ENCODE results near the gene CAMK1. TPM values are rescaled to one million over a fixed set of nuclear protein-coding genes. Genes with fewer than 3 reads are reported as not detected.
A peak's percentile ranks its signal among the peaks of the same experiment; 100 is the strongest.

CAMK1 gene
- total and polyA plus RNA-seq, 4 donors = 13.8 to 20.1 (median 16.7) TPM

DNA sequence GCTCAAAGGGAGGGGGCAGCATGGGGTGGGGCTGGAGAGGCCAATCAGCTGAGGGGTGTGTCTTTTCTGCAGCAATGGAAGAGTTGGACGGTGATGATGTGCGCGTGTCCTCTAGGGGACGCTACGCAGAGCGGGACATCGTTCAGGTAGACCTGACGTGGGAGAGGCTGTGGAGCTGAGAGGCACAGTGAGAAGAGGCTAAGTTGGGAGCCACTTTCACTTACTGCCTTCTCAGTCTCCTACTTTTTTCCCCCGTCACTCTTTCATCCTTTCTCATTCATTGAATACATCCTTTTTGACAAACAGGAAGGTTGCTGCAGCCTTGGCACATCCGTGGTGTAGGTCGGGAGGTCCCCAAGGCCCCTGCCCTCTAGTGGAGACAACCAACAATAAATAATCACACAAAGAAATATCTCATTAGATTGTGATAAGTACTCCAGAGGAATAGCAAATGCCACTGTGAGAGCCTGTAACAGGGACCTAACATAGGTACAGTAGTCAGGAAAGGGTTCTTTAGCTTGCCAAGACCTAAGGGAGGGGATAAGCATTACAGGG is 42.6 kb downstream of the CAMK1 start:
- Histone ChIP-seq H3K4me1 (ENCODE audit: control insufficient read depth in 4 of 4, insufficient read depth in 4 of 4, low read length in 3 of 4) (peaks cover 0 to 6% (median 2%) of the 10 kb centered on the region in 4 donors), H3K27ac (ENCODE audit: low read depth in 1 of 2, low read length in 2 of 2) (no peak overlapping the region), H3K36me3 (ENCODE audit: control insufficient read depth in 4 of 4, insufficient read depth in 3 of 4, low read depth in 1 of 4, low read length in 3 of 4) (no peaks in the 10 kb centered on the region), H3K9me3 (ENCODE audit: control insufficient read depth in 4 of 4, low read length in 3 of 4) (no peaks in the 10 kb centered on the region), H3K27me3 (ENCODE audit: control insufficient read depth in 4 of 4, insufficient read depth in 4 of 4, low read length in 3 of 4) (no peaks in the 10 kb centered on the region), H3K4me3 (ENCODE audit: low read depth in 1 of 3, low read length in 3 of 3) (no peak overlapping the region), H3K9ac (ENCODE audit: low read depth in 1 of 2, low read length in 2 of 2) (no peak overlapping the region)
- 14% methylated on average over 11 of the region's 11 CpGs for WGBS
- no peak for DNase-seq (ENCODE audit: low spot score)
- no peak for TF ChIP-seq MAX (IDR thresholded peaks at IDR 0.05)
- TF ChIP-seq HNF4A (conservative IDR thresholded peaks at IDR 0.05) = no peak
- no peak for TF ChIP-seq TAF1 (conservative IDR thresholded peaks at IDR 0.05)
- TF ChIP-seq RAD21 (IDR thresholded peaks at IDR 0.05) = peak; percentile 16 to 63
- no peak for TF ChIP-seq JUND (IDR thresholded peaks at IDR 0.05)
- no peak for TF ChIP-seq SP1 (IDR thresholded peaks at IDR 0.05)

DNA sequence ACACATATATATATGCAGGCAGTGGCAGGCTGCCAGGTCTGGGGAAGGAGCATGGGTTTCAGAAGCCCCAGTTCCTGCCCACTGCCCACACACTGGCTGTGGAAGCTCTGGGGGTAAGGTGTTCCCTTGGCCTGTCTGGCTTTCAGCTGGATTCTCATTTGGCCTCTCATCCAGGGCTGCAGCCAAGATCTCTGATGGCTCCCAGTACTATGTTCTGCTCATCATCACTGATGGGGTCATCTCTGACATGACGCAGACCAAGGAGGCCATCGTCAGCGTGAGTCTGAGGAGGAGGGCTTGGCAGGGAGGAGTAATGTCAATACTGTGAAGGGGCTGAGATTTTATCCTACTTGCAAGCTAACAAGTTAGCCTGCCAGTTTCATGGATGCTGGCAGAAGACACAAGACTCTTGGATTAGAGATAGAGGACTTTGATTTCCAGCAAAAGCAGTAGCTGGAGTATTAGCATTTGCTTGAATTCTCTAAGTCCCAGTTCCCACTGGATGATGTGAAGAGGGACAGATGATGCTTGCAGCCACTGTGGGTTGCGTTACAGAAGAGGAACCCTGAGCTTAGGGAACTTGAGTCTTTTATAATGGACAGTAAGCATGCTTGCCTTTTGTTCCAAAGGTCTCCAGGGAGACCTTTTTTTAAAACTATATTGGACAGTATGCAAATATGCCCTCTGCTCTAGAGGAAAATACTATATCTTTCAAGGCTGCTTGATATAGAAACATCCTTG is 43.8 kb downstream of the CAMK1 start:
- H3K27me3 ChIP-seq (ENCODE audit: control insufficient read depth in 4 of 4, insufficient read depth in 4 of 4, low read length in 3 of 4) = no peaks in the 10 kb centered on the region
- TF ChIP-seq GABPA (IDR thresholded peaks at IDR 0.05 in 1 of 2, conservative IDR thresholded peaks at IDR 0.05 in 1 of 2) = no peak
- no peak for TF ChIP-seq TAF1 (conservative IDR thresholded peaks at IDR 0.05)
- no peak for TF ChIP-seq HNF4G (IDR thresholded peaks at IDR 0.05)
- no peak for TF ChIP-seq FOXA1 (IDR thresholded peaks at IDR 0.05)
- no peak for TF ChIP-seq RXRA (IDR thresholded peaks at IDR 0.05)
- no peak for TF ChIP-seq FOXA2 (IDR thresholded peaks at IDR 0.05)
- TF ChIP-seq NR2F2 (IDR thresholded peaks at IDR 0.05) = no peak
- no peak for TF ChIP-seq RAD21 (IDR thresholded peaks at IDR 0.05)
- H3K9me3 ChIP-seq (ENCODE audit: control insufficient read depth in 4 of 4, low read length in 3 of 4) = no peaks in the 10 kb centered on the region
- WGBS = 86% methylated on average over 4 of the region's 4 CpGs
- no peak overlapping the region for H3K27ac ChIP-seq (ENCODE audit: low read depth in 1 of 2, low read length in 2 of 2)
- H3K36me3 ChIP-seq (ENCODE audit: control insufficient read depth in 4 of 4, insufficient read depth in 3 of 4, low read depth in 1 of 4, low read length in 3 of 4) = no peaks in the 10 kb centered on the region
- peaks cover 0 to 5% (median 2%) of the 10 kb centered on the region in 4 donors for H3K4me1 ChIP-seq (ENCODE audit: control insufficient read depth in 4 of 4, insufficient read depth in 4 of 4, low read length in 3 of 4)
- no peak for DNase-seq (ENCODE audit: low spot score)
- H3K4me3 ChIP-seq (ENCODE audit: low read depth in 1 of 3, low read length in 3 of 3) = no peak overlapping the region
- no peak overlapping the region for H3K9ac ChIP-seq (ENCODE audit: low read depth in 1 of 2, low read length in 2 of 2)

GRCh38 chr3:9721700-9722060 is 48.1 kb downstream of the CAMK1 start:
- Histone ChIP-seq H3K27ac (ENCODE audit: low read depth in 1 of 2, low read length in 2 of 2) (no peak overlapping the region), H3K27me3 (ENCODE audit: control insufficient read depth in 4 of 4, insufficient read depth in 4 of 4, low read length in 3 of 4) (no peaks in the 10 kb centered on the region), H3K4me3 (ENCODE audit: low read depth in 1 of 3, low read length in 3 of 3) (no peak overlapping the region), H3K9me3 (ENCODE audit: control insufficient read depth in 4 of 4, low read length in 3 of 4) (no peaks in the 10 kb centered on the region), H3K36me3 (ENCODE audit: control insufficient read depth in 4 of 4, insufficient read depth in 3 of 4, low read depth in 1 of 4, low read length in 3 of 4) (no peaks in the 10 kb centered on the region), H3K9ac (ENCODE audit: low read depth in 1 of 2, low read length in 2 of 2) (no peak overlapping the region), H3K4me1 (ENCODE audit: control insufficient read depth in 4 of 4, insufficient read depth in 4 of 4, low read length in 3 of 4) (no peaks in the 10 kb centered on the region)
- no peak for DNase-seq (ENCODE audit: low spot score)
- TF ChIP-seq SP1 (IDR thresholded peaks at IDR 0.05) (no peak), JUND (IDR thresholded peaks at IDR 0.05) (no peak), NR2F2 (IDR thresholded peaks at IDR 0.05) (no peak), ZBTB33 (IDR thresholded peaks at IDR 0.05) (no peak), RAD21 (IDR thresholded peaks at IDR 0.05) (no peak), TAF1 (conservative IDR thresholded peaks at IDR 0.05) (no peak), FOXA1 (IDR thresholded peaks at IDR 0.05) (no peak), GABPA (IDR thresholded peaks at IDR 0.05 in 1 of 2, conservative IDR thresholded peaks at IDR 0.05 in 1 of 2) (no peak), HNF4G (IDR thresholded peaks at IDR 0.05) (no peak), CTCF (IDR thresholded peaks at IDR 0.05; ENCODE audit: low read depth, low read length, missing input control) (no peak), EGR1 (IDR thresholded peaks at IDR 0.05; ENCODE audit: low read depth in 2 of 2) (no peak)
- TF ChIP-seq, protein P1, sequence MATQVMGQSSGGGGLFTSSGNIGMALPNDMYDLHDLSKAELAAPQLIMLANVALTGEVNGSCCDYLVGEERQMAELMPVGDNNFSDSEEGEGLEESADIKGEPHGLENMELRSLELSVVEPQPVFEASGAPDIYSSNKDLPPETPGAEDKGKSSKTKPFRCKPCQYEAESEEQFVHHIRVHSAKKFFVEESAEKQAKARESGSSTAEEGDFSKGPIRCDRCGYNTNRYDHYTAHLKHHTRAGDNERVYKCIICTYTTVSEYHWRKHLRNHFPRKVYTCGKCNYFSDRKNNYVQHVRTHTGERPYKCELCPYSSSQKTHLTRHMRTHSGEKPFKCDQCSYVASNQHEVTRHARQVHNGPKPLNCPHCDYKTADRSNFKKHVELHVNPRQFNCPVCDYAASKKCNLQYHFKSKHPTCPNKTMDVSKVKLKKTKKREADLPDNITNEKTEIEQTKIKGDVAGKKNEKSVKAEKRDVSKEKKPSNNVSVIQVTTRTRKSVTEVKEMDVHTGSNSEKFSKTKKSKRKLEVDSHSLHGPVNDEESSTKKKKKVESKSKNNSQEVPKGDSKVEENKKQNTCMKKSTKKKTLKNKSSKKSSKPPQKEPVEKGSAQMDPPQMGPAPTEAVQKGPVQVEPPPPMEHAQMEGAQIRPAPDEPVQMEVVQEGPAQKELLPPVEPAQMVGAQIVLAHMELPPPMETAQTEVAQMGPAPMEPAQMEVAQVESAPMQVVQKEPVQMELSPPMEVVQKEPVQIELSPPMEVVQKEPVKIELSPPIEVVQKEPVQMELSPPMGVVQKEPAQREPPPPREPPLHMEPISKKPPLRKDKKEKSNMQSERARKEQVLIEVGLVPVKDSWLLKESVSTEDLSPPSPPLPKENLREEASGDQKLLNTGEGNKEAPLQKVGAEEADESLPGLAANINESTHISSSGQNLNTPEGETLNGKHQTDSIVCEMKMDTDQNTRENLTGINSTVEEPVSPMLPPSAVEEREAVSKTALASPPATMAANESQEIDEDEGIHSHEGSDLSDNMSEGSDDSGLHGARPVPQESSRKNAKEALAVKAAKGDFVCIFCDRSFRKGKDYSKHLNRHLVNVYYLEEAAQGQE (IDR thresholded peaks at IDR 0.05) = no peak
- TF ChIP-seq, protein P2, sequence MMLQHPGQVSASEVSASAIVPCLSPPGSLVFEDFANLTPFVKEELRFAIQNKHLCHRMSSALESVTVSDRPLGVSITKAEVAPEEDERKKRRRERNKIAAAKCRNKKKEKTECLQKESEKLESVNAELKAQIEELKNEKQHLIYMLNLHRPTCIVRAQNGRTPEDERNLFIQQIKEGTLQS (IDR thresholded peaks at IDR 0.05) = no peak
- WGBS = 75% methylated on average over 2 of the region's 2 CpGs

Data from liver (tissue), 9 donors.